ENCODE results near the gene KLK15. TPM values are rescaled to one million over a fixed set of nuclear protein-coding genes. Genes with fewer than 3 reads are reported as not detected.

Gene KLK15
- total RNA-seq, 5 donors from 2014 or later (not counting 1 experiment from before 2014, with no cell fraction given): not detected

DNA sequence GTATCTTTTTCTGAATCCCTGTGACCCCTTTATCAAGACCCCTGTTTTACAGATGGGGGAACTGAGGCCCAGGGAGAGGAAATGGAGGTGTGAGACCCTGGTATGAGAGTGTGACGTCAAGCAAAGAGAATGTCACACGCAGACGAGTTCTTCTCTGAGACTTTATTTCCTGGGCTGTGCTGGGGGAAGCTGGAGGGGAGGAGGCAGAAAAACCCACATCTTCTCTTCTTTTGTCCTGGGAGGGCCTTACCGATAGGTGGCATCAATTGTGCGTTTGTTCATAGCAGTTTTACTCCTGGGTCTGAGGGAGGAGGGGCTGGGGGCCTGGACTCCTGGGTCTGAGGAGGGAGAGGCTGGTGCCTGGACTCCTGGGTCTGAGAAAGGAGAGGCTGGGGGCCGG is 4.9 kb upstream of the KLK15 start:
- ChIA-PET CTCF (no interaction called here), POLR2A (no interaction called here)
- H3K36me3 Mint-ChIP-seq: no peaks in the 10 kb centered on the region
- WGBS (ENCODE audit: insufficient coverage): 27% methylated on average over 4 of the region's 6 CpGs
- H3K9me3 Mint-ChIP-seq: peaks cover 3 to 11% (median 10%) of the 10 kb centered on the region in 3 donors
- H3K27ac Mint-ChIP-seq: no peak overlapping the region
- no peaks in the 10 kb centered on the region for H3K9me3 ChIP-seq
- H3K4me3 Mint-ChIP-seq: no peak overlapping the region
- H3K4me1 ChIP-seq (ENCODE audit: control insufficient read depth in 1 of 2, extremely low read depth in 1 of 2, insufficient read depth in 2 of 2, low read length in 2 of 2): peaks cover 0 to 15% of the 10 kb centered on the region in 2 experiments
- ATAC-seq (replicated peaks in 1 of 4): no peak
- no peak overlapping the region for H3K4me3 ChIP-seq (ENCODE audit: control insufficient read depth in 1 of 2, extremely low read depth in 1 of 2, low read length in 1 of 2)
- H3K27me3 ChIP-seq (replicated peaks in 1 of 2; ENCODE audit: control insufficient read depth in 2 of 2, extremely low read depth in 1 of 2, insufficient read depth in 2 of 2, low read length in 1 of 2): peaks cover 4 to 60% of the 10 kb centered on the region in 2 experiments
- DNase-seq: peak in 1 of 35 experiments; percentile 9
- no peaks in the 10 kb centered on the region for H3K36me3 ChIP-seq (ENCODE audit: control insufficient read depth in 2 of 2, extremely low read depth in 1 of 2, insufficient read depth in 1 of 2, low read length in 1 of 2)
- H3K4me1 Mint-ChIP-seq: peaks cover 8 to 17% (median 14%) of the 10 kb centered on the region in 3 donors
- H3K27ac ChIP-seq (ENCODE audit: low read length): no peak overlapping the region
- peaks cover 44 to 46% of the 10 kb centered on the region in 2 donors for H3K27me3 Mint-ChIP-seq

DNA sequence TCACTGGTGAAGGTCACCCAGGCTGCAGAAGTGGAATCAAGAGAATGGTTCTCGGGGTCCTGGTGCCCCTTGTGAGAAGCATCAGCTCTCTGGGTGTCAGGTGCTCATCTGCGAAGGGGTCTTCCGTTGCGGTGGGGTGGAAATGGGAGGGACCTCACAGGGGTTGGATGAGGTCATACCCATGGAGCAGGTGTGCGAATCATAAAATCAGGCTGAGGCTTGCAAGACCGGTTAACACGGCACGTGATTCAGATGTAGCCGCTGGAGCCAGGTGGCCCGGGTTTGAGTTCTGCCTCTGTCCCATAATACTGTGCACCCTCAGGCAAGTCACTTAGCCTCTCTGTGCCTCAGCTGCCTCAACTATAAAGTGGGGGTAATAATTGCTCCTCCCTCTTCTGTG is 3.9 kb upstream of the KLK15 start:
- H3K4me3 Mint-ChIP-seq: peak overlapping the region in 2 of 3 donors; percentile 10 to 82
- H3K9me3 ChIP-seq: no peaks in the 10 kb centered on the region
- no peaks in the 10 kb centered on the region for H3K36me3 Mint-ChIP-seq
- H3K27me3 Mint-ChIP-seq: peaks cover 53% of the 10 kb centered on the region in 2 donors
- H3K27ac Mint-ChIP-seq: no peak overlapping the region
- no peak overlapping the region for H3K27ac ChIP-seq (ENCODE audit: low read length)
- CTCF ChIA-PET: no interaction called here
- POLR2A ChIA-PET: interaction anchor here in 1 of 2 donors (0.7 kb wide), 1 partner anchor 110 kb away, joined by 6 read pairs; no protein-coding TSS in a partner anchor
- peaks cover 8 to 17% (median 14%) of the 10 kb centered on the region in 3 donors for H3K4me1 Mint-ChIP-seq
- peaks cover 3 to 68% of the 10 kb centered on the region in 2 experiments for H3K27me3 ChIP-seq (replicated peaks in 1 of 2; ENCODE audit: control insufficient read depth in 2 of 2, extremely low read depth in 1 of 2, insufficient read depth in 2 of 2, low read length in 1 of 2)
- H3K9me3 Mint-ChIP-seq: peaks cover 0 to 7% (median 5%) of the 10 kb centered on the region in 3 donors
- ATAC-seq (replicated peaks in 1 of 4) (no peak), DNase-seq (no peak)
- H3K4me3 ChIP-seq (ENCODE audit: control insufficient read depth in 1 of 2, extremely low read depth in 1 of 2, low read length in 1 of 2): no peak overlapping the region
- no peaks in the 10 kb centered on the region for H3K36me3 ChIP-seq (ENCODE audit: control insufficient read depth in 2 of 2, extremely low read depth in 1 of 2, insufficient read depth in 1 of 2, low read length in 1 of 2)
- 68% methylated on average over 9 of the region's 10 CpGs for WGBS (ENCODE audit: insufficient coverage)
- peaks cover 0 to 15% of the 10 kb centered on the region in 2 experiments for H3K4me1 ChIP-seq (ENCODE audit: control insufficient read depth in 1 of 2, extremely low read depth in 1 of 2, insufficient read depth in 2 of 2, low read length in 2 of 2)

DNA sequence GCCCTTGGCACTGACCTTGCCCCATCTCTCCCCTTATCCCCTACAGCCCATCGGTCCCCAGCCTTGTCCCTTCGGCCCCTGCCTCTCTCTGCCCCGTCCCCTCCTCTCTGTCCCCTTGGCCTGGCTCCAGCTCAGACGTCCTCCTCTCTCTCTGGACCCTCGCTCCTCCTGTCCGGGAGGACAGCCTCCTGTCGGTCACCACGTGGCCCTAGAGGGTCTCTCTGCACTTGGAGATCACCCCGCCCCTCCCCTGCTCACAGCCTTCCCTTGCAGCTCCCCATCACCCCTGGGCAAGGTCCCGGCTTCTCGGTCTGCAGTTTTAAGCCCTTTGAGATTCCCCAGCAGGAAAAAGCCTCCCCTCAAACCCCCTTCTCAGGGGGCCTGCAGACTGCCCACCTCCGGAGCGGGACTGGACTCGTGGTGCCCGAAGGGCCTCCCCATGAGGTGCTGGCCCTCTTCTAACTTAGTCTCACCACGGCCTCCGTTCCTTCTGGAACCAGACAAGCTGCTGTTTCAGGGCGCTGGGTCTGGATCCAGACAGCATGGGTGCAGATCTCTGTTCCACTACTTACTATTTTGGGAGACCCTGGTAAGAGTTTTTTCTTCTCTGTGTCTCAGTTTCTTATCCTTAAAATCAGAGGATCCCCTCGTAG is 3.3 kb upstream of the KLK15 start:
- no peak overlapping the region for H3K27ac Mint-ChIP-seq
- no peak for ATAC-seq (replicated peaks in 1 of 4)
- ChIA-PET POLR2A (no interaction called here), CTCF (no interaction called here)
- H3K27me3 Mint-ChIP-seq: peaks cover 56 to 57% of the 10 kb centered on the region in 2 donors
- no peak for DNase-seq
- peaks cover 0 to 66% of the 10 kb centered on the region in 2 experiments for H3K27me3 ChIP-seq (replicated peaks in 1 of 2; ENCODE audit: control insufficient read depth in 2 of 2, extremely low read depth in 1 of 2, insufficient read depth in 2 of 2, low read length in 1 of 2)
- peaks cover 0 to 15% of the 10 kb centered on the region in 2 experiments for H3K4me1 ChIP-seq (ENCODE audit: control insufficient read depth in 1 of 2, extremely low read depth in 1 of 2, insufficient read depth in 2 of 2, low read length in 2 of 2)
- peak overlapping the region; percentile 73 to 82 (median 79) for H3K4me3 Mint-ChIP-seq
- H3K9me3 ChIP-seq: no peaks in the 10 kb centered on the region
- no peaks in the 10 kb centered on the region for H3K36me3 ChIP-seq (ENCODE audit: control insufficient read depth in 2 of 2, extremely low read depth in 1 of 2, insufficient read depth in 1 of 2, low read length in 1 of 2)
- WGBS (ENCODE audit: insufficient coverage): 44% methylated on average over 14 of the region's 19 CpGs
- peaks cover 0 to 4% (median 0%) of the 10 kb centered on the region in 3 donors for H3K9me3 Mint-ChIP-seq
- H3K4me3 ChIP-seq (ENCODE audit: control insufficient read depth in 1 of 2, extremely low read depth in 1 of 2, low read length in 1 of 2): no peak overlapping the region
- peaks cover 8 to 17% (median 14%) of the 10 kb centered on the region in 3 donors for H3K4me1 Mint-ChIP-seq
- no peaks in the 10 kb centered on the region for H3K36me3 Mint-ChIP-seq
- H3K27ac ChIP-seq (ENCODE audit: low read length): no peak overlapping the region

DNA sequence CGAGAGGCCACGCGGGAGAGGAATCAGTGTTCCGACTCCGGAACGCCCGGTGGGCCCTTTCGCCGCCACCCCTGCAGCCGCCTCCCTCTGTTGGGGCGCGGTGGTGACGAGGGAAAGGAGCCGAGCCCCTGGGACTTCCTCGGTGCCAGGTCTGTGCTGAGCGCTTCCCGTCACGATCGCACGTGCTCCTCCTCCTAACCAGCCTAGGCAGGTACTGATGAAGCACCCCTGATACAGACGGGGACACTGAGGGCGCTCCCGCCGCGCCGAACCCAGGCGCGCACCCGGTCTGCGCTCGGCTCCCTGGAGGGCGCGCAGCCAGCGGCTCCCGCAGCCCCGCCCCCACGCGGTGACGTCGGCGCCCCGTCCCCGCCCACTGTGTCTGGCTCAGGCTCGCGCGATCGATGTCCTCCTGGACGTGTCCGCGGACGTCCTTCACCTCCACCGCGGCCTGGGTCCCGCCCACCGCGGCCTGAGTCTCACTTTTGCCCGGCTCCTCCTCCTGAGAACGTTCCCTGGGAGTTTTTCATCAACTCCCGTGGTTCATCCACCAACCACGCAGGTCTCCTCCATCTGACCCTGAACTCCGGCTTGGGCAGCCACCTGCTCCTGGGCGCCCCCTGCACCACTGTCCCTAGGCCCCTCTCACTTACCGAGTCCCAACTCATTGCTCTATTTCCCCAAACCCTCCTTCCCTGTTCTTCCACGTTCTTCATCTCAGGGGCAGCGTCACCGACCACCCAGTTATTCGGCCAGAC is 2.6 kb upstream of the KLK15 start:
- no peaks in the 10 kb centered on the region for H3K9me3 Mint-ChIP-seq
- no peaks in the 10 kb centered on the region for H3K36me3 ChIP-seq (ENCODE audit: control insufficient read depth in 2 of 2, extremely low read depth in 1 of 2, insufficient read depth in 1 of 2, low read length in 1 of 2)
- no peak overlapping the region for H3K27ac Mint-ChIP-seq
- 3% methylated on average over 59 of the region's 67 CpGs for WGBS (ENCODE audit: insufficient coverage)
- H3K4me3 ChIP-seq (ENCODE audit: control insufficient read depth in 1 of 2, extremely low read depth in 1 of 2, low read length in 1 of 2): peak overlapping the region; percentile 56 to 76
- CTCF ChIA-PET: no interaction called here
- peaks cover 0 to 68% of the 10 kb centered on the region in 2 experiments for H3K27me3 ChIP-seq (replicated peaks in 1 of 2; ENCODE audit: control insufficient read depth in 2 of 2, extremely low read depth in 1 of 2, insufficient read depth in 2 of 2, low read length in 1 of 2)
- H3K4me1 Mint-ChIP-seq: peaks cover 8 to 17% (median 14%) of the 10 kb centered on the region in 3 donors
- peaks cover 0 to 15% of the 10 kb centered on the region in 2 experiments for H3K4me1 ChIP-seq (ENCODE audit: control insufficient read depth in 1 of 2, extremely low read depth in 1 of 2, insufficient read depth in 2 of 2, low read length in 2 of 2)
- DNase-seq (peak in 31 of 35 experiments; percentile 6 to 71 (median 42)), ATAC-seq (replicated peaks in 1 of 4) (peak; percentile 83 to 88 (median 87))
- H3K36me3 Mint-ChIP-seq: no peaks in the 10 kb centered on the region
- H3K9me3 ChIP-seq: no peaks in the 10 kb centered on the region
- POLR2A ChIA-PET: no interaction called here
- peaks cover 59 to 60% of the 10 kb centered on the region in 2 donors for H3K27me3 Mint-ChIP-seq
- peak overlapping the region; percentile 73 to 82 (median 79) for H3K4me3 Mint-ChIP-seq
- H3K27ac ChIP-seq (ENCODE audit: low read length): no peak overlapping the region

DNA sequence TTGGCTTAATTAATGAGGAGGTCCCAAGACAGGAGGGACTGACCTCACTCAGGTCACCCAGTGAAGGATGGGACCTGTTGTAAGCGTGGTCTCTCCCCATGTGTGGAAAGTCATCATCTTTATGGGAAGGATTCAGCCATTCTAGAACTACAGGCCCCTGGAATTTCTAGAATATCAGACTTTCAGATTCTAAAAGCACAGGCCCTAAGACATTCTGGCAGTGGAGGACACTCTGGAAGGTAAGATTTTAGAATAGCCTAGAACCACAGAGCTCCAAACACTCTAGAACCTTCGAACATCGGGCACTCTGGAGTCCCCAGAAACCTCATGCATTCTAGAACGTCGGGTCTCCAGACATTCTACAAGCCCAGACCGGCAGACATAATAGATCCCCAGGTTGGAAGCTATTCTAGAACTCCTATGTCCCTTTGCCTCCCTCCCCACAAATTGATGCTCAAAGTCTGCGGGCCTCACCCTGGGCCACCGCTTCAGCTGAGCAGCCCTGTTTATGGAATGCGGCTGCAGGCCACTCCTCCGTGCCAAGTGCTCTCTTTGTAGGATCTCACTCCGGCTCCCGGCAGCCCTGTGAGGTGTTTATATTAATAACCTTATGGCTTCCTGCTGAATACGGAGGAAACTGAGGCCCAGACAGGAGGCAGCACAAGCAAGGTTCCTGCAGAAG is 1.9 kb upstream of the KLK15 start:
- ATAC-seq (replicated peaks in 1 of 4): peak in 2 of 4 experiments; percentile 5 to 10
- Histone ChIP-seq H3K27ac (ENCODE audit: low read length) (no peak overlapping the region), H3K4me3 (ENCODE audit: control insufficient read depth in 1 of 2, extremely low read depth in 1 of 2, low read length in 1 of 2) (peak overlapping the region; percentile 56 to 76), H3K27me3 (replicated peaks in 1 of 2; ENCODE audit: control insufficient read depth in 2 of 2, extremely low read depth in 1 of 2, insufficient read depth in 2 of 2, low read length in 1 of 2) (peaks cover 0 to 75% of the 10 kb centered on the region in 2 experiments), H3K36me3 (ENCODE audit: control insufficient read depth in 2 of 2, extremely low read depth in 1 of 2, insufficient read depth in 1 of 2, low read length in 1 of 2) (no peaks in the 10 kb centered on the region), H3K4me1 (ENCODE audit: control insufficient read depth in 1 of 2, extremely low read depth in 1 of 2, insufficient read depth in 2 of 2, low read length in 2 of 2) (peaks cover 0 to 15% of the 10 kb centered on the region in 2 experiments), H3K9me3 (no peaks in the 10 kb centered on the region)
- ChIA-PET CTCF (no interaction called here), POLR2A (no interaction called here)
- peak overlapping the region; percentile 73 to 82 (median 79) for H3K4me3 Mint-ChIP-seq
- WGBS (ENCODE audit: insufficient coverage): 67% methylated on average over 3 of the region's 13 CpGs
- no peak overlapping the region for H3K27ac Mint-ChIP-seq
- no peak for DNase-seq
- peaks cover 8 to 17% (median 14%) of the 10 kb centered on the region in 3 donors for H3K4me1 Mint-ChIP-seq
- H3K9me3 Mint-ChIP-seq: no peaks in the 10 kb centered on the region
- H3K36me3 Mint-ChIP-seq: no peaks in the 10 kb centered on the region
- peaks cover 60 to 63% of the 10 kb centered on the region in 2 donors for H3K27me3 Mint-ChIP-seq

DNA sequence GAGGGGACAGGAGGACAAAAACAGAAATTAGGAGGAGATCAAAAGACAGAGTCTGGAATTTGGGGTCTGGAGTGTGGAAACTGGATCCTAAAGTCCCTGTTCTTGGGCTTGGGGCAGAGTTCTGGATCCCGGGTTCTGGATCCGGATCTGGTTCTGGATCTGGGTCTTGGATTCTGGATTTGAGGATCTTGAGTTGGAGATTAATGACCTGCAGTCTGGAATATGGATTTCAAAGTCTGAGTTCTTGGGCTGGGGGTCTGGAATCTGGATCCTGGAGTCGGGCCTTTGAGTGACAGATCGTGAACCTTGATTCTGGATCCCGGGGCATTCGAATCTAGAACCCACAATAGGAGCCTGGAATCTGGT is 411 bp upstream of the KLK15 start:
- CTCF ChIA-PET: no interaction called here
- peaks cover 0 to 72% of the 10 kb centered on the region in 2 experiments for H3K27me3 ChIP-seq (replicated peaks in 1 of 2; ENCODE audit: control insufficient read depth in 2 of 2, extremely low read depth in 1 of 2, insufficient read depth in 2 of 2, low read length in 1 of 2)
- 90% methylated on average over 6 of the region's 6 CpGs for WGBS (ENCODE audit: insufficient coverage)
- H3K36me3 ChIP-seq (ENCODE audit: control insufficient read depth in 2 of 2, extremely low read depth in 1 of 2, insufficient read depth in 1 of 2, low read length in 1 of 2): no peaks in the 10 kb centered on the region
- no peak for DNase-seq
- H3K4me3 ChIP-seq (ENCODE audit: control insufficient read depth in 1 of 2, extremely low read depth in 1 of 2, low read length in 1 of 2): no peak overlapping the region
- no peaks in the 10 kb centered on the region for H3K9me3 ChIP-seq
- H3K4me1 Mint-ChIP-seq: peaks cover 8 to 17% (median 14%) of the 10 kb centered on the region in 3 donors
- no peaks in the 10 kb centered on the region for H3K9me3 Mint-ChIP-seq
- POLR2A ChIA-PET: no interaction called here
- H3K27me3 Mint-ChIP-seq: peaks cover 56 to 65% of the 10 kb centered on the region in 2 donors
- H3K36me3 Mint-ChIP-seq: no peaks in the 10 kb centered on the region
- no peak for ATAC-seq (replicated peaks in 1 of 4)
- H3K4me3 Mint-ChIP-seq: no peak overlapping the region
- H3K27ac ChIP-seq (ENCODE audit: low read length): no peak overlapping the region
- H3K4me1 ChIP-seq (ENCODE audit: control insufficient read depth in 1 of 2, extremely low read depth in 1 of 2, insufficient read depth in 2 of 2, low read length in 2 of 2): peaks cover 0 to 15% of the 10 kb centered on the region in 2 experiments
- H3K27ac Mint-ChIP-seq: no peak overlapping the region
